ENCODE data around the gene DNAL1.

- TF ChIP-seq, protein P1, sequence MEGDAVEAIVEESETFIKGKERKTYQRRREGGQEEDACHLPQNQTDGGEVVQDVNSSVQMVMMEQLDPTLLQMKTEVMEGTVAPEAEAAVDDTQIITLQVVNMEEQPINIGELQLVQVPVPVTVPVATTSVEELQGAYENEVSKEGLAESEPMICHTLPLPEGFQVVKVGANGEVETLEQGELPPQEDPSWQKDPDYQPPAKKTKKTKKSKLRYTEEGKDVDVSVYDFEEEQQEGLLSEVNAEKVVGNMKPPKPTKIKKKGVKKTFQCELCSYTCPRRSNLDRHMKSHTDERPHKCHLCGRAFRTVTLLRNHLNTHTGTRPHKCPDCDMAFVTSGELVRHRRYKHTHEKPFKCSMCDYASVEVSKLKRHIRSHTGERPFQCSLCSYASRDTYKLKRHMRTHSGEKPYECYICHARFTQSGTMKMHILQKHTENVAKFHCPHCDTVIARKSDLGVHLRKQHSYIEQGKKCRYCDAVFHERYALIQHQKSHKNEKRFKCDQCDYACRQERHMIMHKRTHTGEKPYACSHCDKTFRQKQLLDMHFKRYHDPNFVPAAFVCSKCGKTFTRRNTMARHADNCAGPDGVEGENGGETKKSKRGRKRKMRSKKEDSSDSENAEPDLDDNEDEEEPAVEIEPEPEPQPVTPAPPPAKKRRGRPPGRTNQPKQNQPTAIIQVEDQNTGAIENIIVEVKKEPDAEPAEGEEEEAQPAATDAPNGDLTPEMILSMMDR (tag by site-specific recombination; IDR thresholded peaks at IDR 0.05), result no peak
- TF ChIP-seq ZBTB1 (tag by site-specific recombination; IDR thresholded peaks at IDR 0.05), result no peak
- no peak for TF ChIP-seq ZFP41 (tag by site-specific recombination; IDR thresholded peaks at IDR 0.05; ENCODE audit: borderline replicate concordance)
- no peak for TF ChIP-seq ZNF747 (tag by site-specific recombination; IDR thresholded peaks at IDR 0.05)
Measured at GRCh38 chr14:73741876-73742519, 97.2 kb downstream of the DNAL1 start.

Measured in HEK293 (cell line).